ENCODE measurements around the gene HOATZ. TPM values are rescaled to one million over a fixed set of nuclear protein-coding genes. Genes with fewer than 3 reads are reported as not detected.

The HOATZ gene
- total RNA-seq, 1 experiment from 2014 or later: not detected

DNA sequence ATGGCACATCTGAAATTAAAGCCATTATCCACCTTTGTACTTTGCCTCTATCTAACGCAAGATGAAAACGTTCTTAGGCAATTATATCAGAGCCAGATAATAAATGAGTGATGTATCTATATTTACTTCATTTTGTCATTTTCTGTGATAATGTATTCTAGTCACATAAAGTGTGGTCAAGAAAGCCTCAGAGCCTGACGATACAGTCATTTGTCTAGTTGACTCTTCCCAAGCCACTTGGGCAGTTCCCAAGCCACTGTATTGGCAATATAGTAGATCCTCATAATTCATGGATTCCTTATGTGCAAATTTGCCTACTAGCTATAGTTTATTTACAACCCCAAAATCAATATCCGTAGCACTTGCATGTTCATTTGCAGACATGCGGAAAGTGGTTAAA lies 7.8 kb downstream of the HOATZ start:
- no peak for DNase-seq (ENCODE audit: low read depth)

- no peak for DNase-seq (ENCODE audit: low read depth)
Measured at GRCh38 chr11:111523343-111523742, 8.8 kb downstream of the HOATZ start.

DNA sequence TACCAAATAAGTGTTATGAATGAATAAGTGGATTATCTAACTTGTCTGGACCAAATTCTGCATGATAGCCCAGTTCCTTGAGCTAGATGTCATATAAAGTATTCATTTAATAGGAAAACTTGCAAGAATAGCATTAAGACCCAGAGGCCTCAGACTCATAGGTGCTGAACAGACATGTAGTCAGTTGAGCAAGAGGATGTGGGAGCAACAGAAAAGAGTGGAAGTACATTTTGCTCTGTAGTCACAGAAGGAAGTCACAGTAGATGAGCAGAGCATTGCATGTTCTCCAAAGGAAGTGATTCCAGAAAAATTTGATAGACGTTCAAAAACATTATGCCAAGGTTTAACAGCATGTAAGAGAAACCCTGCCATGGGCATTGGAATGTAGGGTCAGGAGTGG lies 9.5 kb downstream of the HOATZ start:
- no peak for DNase-seq (ENCODE audit: low read depth)

- no peak for DNase-seq (ENCODE audit: low read depth)
Measured at GRCh38 chr11:111525456-111525855, 10.9 kb downstream of the HOATZ start.

DNA sequence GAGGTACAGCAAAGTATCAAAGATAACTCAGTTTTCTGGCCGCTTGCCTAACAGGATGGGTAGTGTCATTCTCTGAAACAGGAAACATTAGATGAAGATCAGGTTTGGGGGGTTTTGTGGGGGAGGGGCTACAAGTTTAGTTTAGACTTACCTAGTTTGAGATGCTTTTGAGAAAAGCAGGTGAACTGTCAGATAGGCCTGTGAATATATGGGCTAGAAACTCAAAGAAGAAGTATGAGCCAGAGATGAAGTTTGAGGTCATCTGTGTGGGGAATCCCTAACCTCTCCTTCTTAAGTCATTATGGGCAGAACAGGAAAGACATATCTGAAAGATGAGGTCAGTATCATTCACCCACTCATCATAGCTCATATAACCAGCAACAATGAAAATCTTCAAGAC lies 11.9 kb downstream of the HOATZ start:
- peak; percentile 84 for DNase-seq (ENCODE audit: low read depth)

GRCh38 chr11:111527279-111527678 lies 12.7 kb downstream of the HOATZ start:
- DNase-seq (ENCODE audit: low read depth): no peak

DNA sequence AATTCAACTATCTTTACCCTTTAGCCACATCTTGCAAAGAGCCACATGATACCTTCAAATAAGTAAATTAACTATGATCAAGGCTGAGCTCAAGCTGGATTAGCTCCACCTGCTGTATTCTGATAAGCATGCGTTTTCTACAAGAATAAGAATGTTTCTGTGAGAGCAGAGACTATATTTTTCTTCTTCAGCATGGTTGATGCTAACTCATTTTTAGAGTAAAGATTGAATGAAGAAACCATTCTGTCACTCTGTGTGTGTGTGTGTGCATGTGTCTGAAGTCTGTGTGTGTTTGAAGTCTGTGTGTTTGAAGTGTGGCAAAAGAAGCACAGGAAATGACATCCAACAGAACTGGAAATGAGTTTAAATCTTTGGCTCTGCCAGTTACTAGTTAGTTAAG lies 14.0 kb downstream of the HOATZ start:
- DNase-seq (ENCODE audit: low read depth): no peak

DNA sequence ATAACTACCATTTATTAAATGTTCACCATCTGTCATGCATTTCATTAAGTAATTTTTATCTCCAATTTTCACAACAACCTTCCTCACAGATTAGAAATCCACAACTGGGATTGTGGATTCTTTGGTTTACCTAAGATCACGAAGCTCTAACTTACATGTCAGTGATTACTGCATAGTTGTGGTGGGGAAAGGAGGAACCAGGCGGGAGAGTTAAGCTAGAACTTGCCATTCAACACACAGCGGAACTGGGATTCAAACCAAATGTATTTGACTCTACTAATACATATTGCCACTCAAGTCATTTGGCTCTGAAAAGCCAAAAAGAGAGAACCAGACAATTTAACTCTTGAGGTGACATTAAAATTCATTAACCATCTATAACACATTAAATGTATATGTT lies 15.5 kb downstream of the HOATZ start:
- peak; percentile 60 for DNase-seq (ENCODE audit: low read depth)

DNA sequence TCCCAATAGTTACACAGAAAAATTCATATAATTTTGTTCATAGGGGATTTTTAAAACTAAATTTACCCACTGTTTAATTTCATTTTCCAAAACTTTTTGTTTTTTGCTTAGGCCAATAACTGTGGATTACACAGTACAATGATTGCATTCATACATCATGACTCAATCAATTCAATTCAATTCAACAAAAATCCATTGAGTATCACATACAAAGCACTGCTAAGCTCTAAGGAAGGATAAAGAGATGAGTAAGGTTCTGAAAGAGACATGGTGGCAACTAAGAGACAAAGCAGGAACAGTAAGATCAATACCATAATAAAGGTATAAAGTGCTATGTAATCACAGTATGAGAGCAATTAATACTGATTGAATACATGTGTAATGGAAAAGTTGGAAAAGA lies 16.6 kb downstream of the HOATZ start:
- peak; percentile 35 for DNase-seq (ENCODE audit: low read depth)

DNA sequence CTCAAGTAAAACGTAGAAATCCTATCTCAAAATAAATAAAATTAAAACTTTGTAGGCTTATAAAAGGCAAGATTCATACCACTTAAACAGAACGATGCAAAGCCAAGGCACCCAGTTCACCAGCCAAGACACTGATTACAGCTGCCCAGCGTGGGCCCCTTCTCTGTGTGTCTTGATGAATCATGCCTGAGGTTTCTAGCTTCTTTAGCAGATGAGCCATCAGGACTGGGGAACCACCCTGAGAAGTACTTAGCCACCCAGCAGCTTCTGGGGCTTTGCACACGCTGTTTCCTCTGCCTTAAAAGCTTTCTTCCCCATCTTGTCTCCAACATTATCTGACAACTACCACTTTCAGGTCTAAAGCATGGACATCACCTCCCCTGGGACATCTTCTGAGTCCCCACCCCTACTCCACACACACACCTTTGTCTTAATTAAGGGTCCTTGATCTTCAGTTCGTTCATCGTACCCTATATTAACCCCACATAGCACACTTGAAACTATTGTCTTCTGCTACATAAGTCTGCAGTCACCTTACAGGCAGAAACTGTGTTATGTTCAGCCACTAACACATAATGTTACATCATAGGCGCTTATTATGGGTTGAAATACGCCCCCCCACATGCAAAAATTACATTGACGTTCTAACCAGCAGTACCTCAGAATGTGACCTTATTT lies 17.2 kb downstream of the HOATZ start:
- DNase-seq (ENCODE audit: low read depth): peak; percentile 92

DNA sequence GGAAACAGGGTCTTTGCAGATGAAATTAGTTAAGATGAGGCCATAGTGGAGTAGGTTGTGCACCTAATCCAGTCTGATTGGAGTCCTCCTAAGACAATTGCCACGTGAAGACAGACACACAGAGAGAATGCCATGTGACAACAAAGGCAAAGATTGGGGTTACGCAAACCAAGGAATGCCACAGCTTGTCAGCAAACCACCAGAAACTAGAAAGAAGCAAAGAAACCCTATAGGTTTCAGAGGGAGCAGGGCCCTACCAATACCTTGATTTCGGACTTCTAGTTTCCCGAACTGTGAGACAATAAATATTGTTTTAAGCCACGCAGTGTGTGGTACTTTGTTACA lies 17.8 kb downstream of the HOATZ start:
- DNase-seq (ENCODE audit: low read depth): no peak

DNA sequence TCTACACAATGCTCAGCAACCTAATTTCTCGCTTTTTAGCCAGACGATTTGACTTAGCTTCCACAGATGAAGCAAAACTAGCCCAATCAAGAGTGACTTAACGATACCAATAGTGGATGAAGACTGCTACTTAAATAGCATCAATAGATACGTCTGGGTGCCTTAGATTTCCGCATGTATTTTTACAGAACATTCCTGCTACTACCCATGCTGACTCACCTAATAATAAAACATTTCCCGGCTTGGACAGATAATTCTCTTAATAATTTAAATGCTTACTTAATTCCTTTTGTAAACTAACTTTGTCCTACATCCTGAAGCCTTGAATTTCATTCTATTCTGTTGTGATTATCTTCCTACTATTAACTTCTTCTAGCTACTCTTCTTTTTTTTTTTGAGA lies 20.7 kb downstream of the HOATZ start:
- no peak for DNase-seq (ENCODE audit: low read depth)

- no peak for DNase-seq (ENCODE audit: low read depth)
Measured at GRCh38 chr11:111537336-111537860, 22.8 kb downstream of the HOATZ start.

DNA sequence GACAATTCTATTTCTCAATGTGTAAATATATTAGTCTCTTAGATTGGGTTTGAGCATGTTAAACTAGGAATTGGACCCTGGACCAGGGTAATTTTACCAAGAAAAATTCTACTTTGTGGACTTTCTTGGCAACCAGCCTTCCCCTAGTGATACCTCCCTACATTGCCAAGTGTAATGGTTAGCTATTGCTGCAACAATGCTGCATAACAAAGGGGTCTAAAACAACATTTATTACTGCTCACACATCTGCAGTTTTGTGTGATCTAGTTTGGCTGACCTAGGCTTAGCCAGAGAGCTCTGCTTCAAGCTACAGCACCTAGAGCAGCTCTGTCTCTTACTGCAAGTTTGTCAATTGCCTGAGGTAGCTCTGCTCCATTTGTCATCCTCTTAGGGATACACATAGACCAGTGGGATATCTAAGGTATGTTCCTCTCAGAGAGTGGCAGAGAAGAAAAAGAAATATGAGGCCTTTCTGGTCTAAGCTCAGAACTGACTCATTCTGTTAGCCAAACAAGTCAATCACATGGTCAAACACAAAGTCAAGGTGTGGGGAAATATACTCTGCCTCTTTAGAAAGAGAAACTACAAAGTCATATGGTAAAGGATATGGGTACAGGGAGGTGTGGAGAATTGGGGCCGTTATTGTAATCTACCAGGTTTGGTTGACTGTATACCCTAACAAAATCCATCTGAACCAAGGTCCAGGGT lies 24.0 kb downstream of the HOATZ start:
- DNase-seq (ENCODE audit: low read depth): peak; percentile 72

- DNase-seq (ENCODE audit: low read depth): peak; percentile 37
Measured at GRCh38 chr11:111539426-111540113, 25.0 kb downstream of the HOATZ start.

DNA sequence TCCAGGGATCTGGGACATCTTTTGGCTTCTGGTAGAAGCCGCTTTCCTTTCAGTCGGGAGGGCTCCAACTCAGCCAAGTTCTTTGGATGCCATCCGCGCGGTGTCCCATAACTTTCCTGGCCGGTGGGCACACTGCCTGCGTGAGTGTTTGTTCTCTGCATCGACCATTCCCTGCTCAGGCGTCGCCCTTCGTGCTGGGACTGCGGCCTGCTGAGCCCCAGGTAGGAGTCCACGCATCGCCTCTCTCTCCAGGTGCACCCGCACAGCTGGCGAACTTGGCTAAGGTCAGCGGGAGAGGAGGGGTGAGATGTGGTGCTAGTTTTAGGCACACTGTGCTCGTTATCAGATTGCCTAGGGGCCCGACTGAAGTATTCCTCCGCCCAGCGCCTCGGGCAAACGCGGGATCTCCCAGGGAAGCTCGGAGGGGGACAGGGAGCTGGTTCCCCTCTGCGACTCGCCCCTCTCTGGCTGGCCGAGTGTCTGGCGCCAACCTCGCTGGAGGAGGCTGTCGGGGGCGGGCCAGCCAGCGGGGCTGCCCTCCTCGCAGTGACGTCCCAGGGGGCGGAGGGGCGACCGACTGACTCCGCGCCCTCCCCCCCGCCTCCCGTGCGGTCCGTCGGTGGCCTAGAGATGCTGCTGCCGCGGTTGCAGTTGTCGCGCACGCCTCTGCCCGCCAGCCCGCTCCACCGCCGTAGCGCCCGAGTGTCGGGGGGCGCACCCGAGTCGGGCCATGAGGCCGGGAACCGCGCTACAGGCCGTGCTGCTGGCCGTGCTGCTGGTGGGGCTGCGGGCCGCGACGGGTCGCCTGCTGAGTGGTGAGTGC lies 25.7 kb downstream of the HOATZ start, which contains the start of gene LAYN:
Gene LAYN (plus strand): TSS at position 607 of the 823 bp plus-strand sequence. CDS start 124 bp downstream, at position 731.
- peak; percentile 79 for DNase-seq (ENCODE audit: low read depth)

DNA sequence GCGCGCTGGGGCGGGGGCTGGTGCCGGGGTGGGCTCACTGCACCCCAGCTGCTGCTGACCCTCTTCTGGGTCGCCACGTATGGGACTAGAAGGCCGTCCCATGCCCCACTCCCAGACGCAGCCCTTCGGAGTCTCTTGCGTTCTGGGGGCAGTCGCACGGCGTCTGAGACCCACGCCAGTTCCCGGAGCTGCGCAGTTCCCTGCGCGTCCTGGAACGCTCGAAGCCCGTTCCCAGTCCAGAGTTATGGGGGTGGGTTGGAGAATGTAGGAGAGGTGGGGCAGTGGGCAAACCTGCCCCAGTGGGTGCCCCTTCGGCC lies 26.3 kb downstream of the HOATZ start:
- DNase-seq (ENCODE audit: low read depth): peak; percentile 38

- DNase-seq (ENCODE audit: low read depth): peak; percentile 93
Measured at GRCh38 chr11:111541254-111542061, 26.9 kb downstream of the HOATZ start.

DNA sequence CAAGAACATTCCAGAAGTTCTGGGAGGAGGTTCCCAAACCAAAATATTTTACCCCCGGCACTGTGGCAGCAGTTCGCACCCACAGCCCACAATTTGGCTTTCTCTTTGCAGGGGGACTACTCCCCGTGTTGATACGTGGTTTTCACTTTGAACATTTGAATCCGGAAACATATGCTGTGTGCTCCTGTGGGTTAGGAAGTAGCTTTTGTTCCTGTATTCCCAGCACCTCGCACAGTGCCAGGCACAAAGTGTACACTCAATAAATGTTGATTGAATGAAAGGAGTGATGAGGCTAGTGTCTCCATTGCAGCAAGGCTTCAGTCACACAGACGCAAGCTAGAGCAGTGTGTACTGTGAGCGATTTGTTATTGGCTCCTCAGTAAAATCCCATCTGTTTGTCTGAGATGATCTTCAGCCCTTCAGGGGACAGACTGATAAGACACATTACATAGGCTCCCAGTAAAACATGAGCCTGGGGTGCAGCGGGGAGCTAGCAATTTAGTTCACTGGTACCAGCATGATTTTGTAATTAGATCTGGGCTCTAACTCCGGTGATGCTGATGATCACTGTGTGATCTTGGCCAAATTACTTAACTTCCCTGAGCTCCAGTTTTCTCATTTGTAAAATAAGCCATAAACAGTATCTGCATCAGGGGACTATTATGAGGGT lies 28.2 kb downstream of the HOATZ start:
- no peak for DNase-seq (ENCODE audit: low read depth)

DNA sequence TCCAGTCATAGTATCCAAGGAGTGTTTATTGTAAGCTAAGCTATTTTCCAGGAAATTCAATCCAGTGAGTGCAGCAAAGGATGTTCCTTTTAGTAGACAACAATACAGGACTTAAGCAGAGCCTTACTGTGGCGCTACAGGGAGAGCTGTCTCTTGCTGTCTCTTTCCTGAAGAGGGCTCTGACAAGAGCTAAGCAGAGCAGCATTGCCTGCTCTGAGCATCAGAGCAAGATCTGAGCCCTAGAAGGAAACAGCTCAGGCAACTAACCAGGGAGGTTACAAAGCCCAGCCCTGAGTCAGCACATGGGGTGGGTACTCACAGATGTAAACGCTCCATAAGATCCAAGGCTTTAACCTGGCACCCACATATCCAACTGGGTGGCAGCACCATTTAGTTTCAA lies 33.9 kb downstream of the HOATZ start:
- no peak for DNase-seq (ENCODE audit: low read depth)
